ENCODE measurements around the gene TMPRSS4.

DNA sequence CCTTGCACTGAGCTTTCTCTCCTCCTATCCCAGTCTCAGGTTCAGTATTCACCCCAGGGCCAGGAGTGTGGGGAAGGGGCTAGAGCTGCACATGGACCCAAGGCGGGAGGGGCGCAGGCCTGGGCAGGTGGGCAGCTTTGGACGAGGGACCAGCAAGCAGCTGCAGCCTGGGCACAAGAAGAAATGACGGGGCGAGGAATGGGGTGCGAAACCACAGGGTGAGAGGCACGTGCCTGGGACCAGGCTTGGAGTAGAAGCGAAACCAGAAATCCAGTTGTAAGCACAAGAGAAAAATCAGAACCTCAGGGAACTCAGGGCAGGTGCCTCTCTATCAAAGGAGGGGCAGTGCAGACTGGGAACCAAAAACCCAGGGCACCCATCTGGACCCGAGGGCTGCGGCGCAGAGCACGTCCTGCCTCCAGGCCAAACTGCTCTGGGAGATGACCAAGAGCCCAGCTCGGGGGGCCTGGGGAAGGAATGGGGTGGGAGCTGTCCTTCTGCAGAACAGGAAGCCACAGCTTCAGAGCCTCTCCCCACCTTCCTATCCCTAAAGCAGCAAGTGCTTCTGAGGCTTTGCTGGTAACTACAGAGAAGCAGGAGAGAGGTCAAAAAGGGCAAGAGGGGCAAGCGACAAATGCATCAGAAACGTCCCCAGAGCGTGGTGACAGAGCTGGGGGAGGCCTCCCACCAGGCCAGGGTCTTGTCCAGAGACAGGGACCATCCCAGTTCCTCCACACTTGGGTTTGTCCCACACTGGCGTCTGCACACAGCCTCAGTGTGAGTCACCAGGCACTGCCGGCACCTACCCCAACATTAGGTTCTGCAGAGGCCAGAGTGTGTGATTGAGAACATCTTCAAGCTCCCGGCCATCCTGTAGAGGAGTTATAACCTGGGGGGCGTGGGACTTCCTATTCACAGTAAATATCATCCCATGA is 18.3 kb upstream of the TMPRSS4 start:
- TF ChIP-seq, protein P1, sequence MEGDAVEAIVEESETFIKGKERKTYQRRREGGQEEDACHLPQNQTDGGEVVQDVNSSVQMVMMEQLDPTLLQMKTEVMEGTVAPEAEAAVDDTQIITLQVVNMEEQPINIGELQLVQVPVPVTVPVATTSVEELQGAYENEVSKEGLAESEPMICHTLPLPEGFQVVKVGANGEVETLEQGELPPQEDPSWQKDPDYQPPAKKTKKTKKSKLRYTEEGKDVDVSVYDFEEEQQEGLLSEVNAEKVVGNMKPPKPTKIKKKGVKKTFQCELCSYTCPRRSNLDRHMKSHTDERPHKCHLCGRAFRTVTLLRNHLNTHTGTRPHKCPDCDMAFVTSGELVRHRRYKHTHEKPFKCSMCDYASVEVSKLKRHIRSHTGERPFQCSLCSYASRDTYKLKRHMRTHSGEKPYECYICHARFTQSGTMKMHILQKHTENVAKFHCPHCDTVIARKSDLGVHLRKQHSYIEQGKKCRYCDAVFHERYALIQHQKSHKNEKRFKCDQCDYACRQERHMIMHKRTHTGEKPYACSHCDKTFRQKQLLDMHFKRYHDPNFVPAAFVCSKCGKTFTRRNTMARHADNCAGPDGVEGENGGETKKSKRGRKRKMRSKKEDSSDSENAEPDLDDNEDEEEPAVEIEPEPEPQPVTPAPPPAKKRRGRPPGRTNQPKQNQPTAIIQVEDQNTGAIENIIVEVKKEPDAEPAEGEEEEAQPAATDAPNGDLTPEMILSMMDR (IDR thresholded peaks at IDR 0.05; ENCODE audit: insufficient read depth, low read depth, low read length), result no peak
- TF ChIP-seq EZH2 (IDR thresholded peaks at IDR 0.05; ENCODE audit: insufficient read depth, low read length), result no peak

Data from astrocyte (in vitro differentiated cells and primary cell).